Liver (tissue), 3 donors: ENCODE data around the gene CBLL2.

Experiments used
- CTCF ChIP-seq: fragments of 150-350 bp; IDR thresholded peaks from 2 replicates; pipeline ENCODE4 v1.5.1; 2017; ENCODE audit warnings: improper control_type of control experiment, low read depth, low read length; ENCODE audit not compliant: missing input control
- HNF4G ChIP-seq: IDR thresholded peaks from 2 replicates; pipeline ENCODE4 v1.6.1; 2016; ENCODE audit warnings: antibody characterized with exemption
- NR2F2 ChIP-seq: IDR thresholded peaks from 2 replicates; pipeline ENCODE4 v1.6.1; 2016; ENCODE audit warnings: antibody characterized with exemption
- YY1 ChIP-seq: IDR thresholded peaks from 2 replicates; pipeline ENCODE4 v1.6.1; 2016; ENCODE audit warnings: antibody characterized with exemption, mild to moderate bottlenecking
- donor health status: healthy.
- donor health status: healthy.

- TF ChIP-seq CTCF (no peak), NR2F2 (no peak), YY1 (no peak), HNF4G (no peak)
Observed at GRCh38 chrX:22246620-22247019, 26.1 kb upstream of the CBLL2 start.
